K562 (cell line): Measurements from ENCODE around the gene DNAH10.

Source experiments
- EZH2 ChIP-seq: IDR thresholded peaks from 2 replicates; pipeline ENCODE4 v1.6.1; 2012; ENCODE audit warnings: low read depth, mild to moderate bottlenecking, inconsistent platforms, low read length, borderline replicate concordance
- KAT8 ChIP-seq: fragments of 450-650 bp; IDR thresholded peaks from 2 replicates; pipeline ENCODE4 v1.6.1; 2016; ENCODE audit warnings: low read depth, mild to moderate bottlenecking
- LEF1 ChIP-seq: fragments of 450-650 bp; IDR thresholded peaks from 2 replicates; pipeline ENCODE4 v1.6.1; 2016; ENCODE audit warnings: mild to moderate bottlenecking
- MAZ ChIP-seq, 2 experiments: fragments of 450-650 bp in 1 of 2; sonication (generic) in 1 of 2; formaldehyde crosslinking; IDR thresholded peaks in 1 of 2; conservative IDR thresholded peaks in 1 of 2; 2 replicates each; pipeline versions ENCODE4 v1.4.0 to v1.5.0; 2020; ENCODE audit warnings: mild to moderate bottlenecking in 1 of 2, missing genetic modification reagents in 1 of 2
- RAD21 ChIP-seq, 2 experiments: fragments of 250-450 bp in 1 of 2; fragments of 450-650 bp in 1 of 2; sonication (Bioruptor Pico) in 1 of 2; formaldehyde crosslinking in 1 of 2; IDR thresholded peaks in 1 of 2; conservative IDR thresholded peaks in 1 of 2; 2 replicates each; pipeline versions ENCODE4 v1.4.0 to v1.8.0; 2020 to 2022; ENCODE audit warnings: mild to moderate bottlenecking in 2 of 2, moderate library complexity in 1 of 2
- RNF2 ChIP-seq: sonication (generic); IDR thresholded peaks from 2 replicates; pipeline ENCODE4 v1.6.1; 2016
- SUPT5H ChIP-seq: fragments of 450-650 bp; IDR thresholded peaks from 2 replicates; pipeline ENCODE4 v1.6.1; 2016
- TEAD2 ChIP-seq: fragments of 450-650 bp; IDR thresholded peaks from 2 replicates; pipeline ENCODE4 v1.6.1; 2016; ENCODE audit warnings: missing genetic modification characterization, control low read depth, missing compliant biosample characterization
- ZBTB17 ChIP-seq: fragments of 450-650 bp; formaldehyde crosslinking; IDR thresholded peaks from 2 replicates; pipeline ENCODE4 v1.4.0; 2020; ENCODE audit warnings: mild to moderate bottlenecking
- TF ChIP-seq, protein P1 (sequence below), 3 experiments: IDR thresholded peaks in 2 of 3; conservative IDR thresholded peaks in 1 of 3; 2 replicates each; pipeline ENCODE4 v1.5.1; 2011 to 2012; ENCODE audit warnings: low read length in 3 of 3, mild to moderate bottlenecking in 3 of 3, control low read depth in 2 of 3, improper control_type of control experiment in 1 of 3, inconsistent platforms in 1 of 3, low read depth in 1 of 3, mixed read lengths in 1 of 3, moderate library complexity in 1 of 3; ENCODE audit not compliant: insufficient read depth in 2 of 3
- TF ChIP-seq, protein P2 (sequence below): conservative IDR thresholded peaks from 2 replicates; pipeline ENCODE4 v1.6.1; 2011; ENCODE audit warnings: low read depth, mild to moderate bottlenecking, low read length; ENCODE audit not compliant: control insufficient read depth

DNA sequence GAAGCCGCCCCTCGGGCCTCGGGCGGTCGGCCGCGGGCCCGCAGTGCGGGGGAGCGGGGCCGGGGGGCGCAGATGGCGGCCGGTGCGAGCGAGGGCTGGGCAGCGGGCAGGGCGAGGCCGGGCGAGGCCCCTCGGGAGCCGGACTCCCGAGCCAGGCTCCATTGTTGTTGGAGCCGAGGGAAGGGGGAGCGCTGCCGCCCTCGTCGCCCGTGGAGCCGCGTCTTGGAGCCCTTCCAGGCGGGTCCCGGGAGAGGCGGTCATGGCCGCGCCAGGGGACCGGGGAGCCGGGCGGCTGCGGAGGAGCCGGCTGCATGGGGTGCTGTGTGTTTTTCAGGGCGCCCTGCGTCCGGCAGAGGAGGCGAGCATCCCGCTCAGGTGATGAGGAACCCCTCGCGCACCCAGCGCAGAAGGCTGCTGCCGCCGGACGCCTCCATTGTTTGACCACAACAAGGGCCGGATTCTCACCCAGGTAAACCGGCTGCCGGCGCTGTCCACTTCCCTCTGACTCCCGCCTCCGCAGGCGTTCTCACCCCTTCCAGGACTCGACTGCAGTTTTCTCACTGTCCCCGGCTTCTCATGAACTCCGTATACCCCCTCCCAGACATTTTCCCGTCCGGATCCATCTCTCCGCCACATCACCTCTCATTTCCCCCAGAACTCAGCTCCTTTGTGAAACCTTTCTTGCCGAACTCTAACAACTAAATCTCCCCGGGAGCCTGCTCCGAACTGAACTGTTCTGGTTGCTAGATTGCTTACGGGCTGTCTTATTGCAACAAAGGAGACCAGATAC is 211.6 kb downstream of the DNAH10 start:
- no peak for TF ChIP-seq RNF2
- TF ChIP-seq, protein P1, sequence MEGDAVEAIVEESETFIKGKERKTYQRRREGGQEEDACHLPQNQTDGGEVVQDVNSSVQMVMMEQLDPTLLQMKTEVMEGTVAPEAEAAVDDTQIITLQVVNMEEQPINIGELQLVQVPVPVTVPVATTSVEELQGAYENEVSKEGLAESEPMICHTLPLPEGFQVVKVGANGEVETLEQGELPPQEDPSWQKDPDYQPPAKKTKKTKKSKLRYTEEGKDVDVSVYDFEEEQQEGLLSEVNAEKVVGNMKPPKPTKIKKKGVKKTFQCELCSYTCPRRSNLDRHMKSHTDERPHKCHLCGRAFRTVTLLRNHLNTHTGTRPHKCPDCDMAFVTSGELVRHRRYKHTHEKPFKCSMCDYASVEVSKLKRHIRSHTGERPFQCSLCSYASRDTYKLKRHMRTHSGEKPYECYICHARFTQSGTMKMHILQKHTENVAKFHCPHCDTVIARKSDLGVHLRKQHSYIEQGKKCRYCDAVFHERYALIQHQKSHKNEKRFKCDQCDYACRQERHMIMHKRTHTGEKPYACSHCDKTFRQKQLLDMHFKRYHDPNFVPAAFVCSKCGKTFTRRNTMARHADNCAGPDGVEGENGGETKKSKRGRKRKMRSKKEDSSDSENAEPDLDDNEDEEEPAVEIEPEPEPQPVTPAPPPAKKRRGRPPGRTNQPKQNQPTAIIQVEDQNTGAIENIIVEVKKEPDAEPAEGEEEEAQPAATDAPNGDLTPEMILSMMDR (IDR thresholded peaks at IDR 0.05 in 2 of 3, conservative IDR thresholded peaks at IDR 0.05 in 1 of 3; ENCODE audit: insufficient read depth in 2 of 3, low read depth in 1 of 3, low read length in 3 of 3), result 0 out of 6 replicates have a peak, but pooled peaks of 1 of the 3 experiments have one; percentile 5
- no peak for TF ChIP-seq TEAD2 (tag)
- TF ChIP-seq EZH2, result no peak
- TF ChIP-seq RAD21 (CRISPR knock-in tag; conservative IDR thresholded peaks at IDR 0.05 in 1 of 2, IDR thresholded peaks at IDR 0.05 in 1 of 2), result peak in 1 of 2 experiments; percentile 18; a peak in 1 of 4 replicates
- TF ChIP-seq ZBTB17 (CRISPR knock-in tag), result no peak
- peak in 1 of 2 experiments; percentile 17; a peak in 1 of 4 replicates for TF ChIP-seq MAZ (CRISPR knock-in tag; conservative IDR thresholded peaks at IDR 0.05 in 1 of 2, IDR thresholded peaks at IDR 0.05 in 1 of 2)
- TF ChIP-seq SUPT5H, result no peak
- no peak for TF ChIP-seq KAT8
- TF ChIP-seq LEF1, result no peak
- TF ChIP-seq, protein P2, sequence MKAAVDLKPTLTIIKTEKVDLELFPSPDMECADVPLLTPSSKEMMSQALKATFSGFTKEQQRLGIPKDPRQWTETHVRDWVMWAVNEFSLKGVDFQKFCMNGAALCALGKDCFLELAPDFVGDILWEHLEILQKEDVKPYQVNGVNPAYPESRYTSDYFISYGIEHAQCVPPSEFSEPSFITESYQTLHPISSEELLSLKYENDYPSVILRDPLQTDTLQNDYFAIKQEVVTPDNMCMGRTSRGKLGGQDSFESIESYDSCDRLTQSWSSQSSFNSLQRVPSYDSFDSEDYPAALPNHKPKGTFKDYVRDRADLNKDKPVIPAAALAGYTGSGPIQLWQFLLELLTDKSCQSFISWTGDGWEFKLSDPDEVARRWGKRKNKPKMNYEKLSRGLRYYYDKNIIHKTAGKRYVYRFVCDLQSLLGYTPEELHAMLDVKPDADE, result no peak
